ENCODE measurements around the gene TRIM63. TPM values are rescaled to one million over a fixed set of nuclear protein-coding genes. Genes with fewer than 3 reads are reported as not detected.

The TRIM63 gene
- total and polyA plus RNA-seq, 2 donors (not counting 1 experiment from before 2014, with no cell fraction given), result not detected

DNA sequence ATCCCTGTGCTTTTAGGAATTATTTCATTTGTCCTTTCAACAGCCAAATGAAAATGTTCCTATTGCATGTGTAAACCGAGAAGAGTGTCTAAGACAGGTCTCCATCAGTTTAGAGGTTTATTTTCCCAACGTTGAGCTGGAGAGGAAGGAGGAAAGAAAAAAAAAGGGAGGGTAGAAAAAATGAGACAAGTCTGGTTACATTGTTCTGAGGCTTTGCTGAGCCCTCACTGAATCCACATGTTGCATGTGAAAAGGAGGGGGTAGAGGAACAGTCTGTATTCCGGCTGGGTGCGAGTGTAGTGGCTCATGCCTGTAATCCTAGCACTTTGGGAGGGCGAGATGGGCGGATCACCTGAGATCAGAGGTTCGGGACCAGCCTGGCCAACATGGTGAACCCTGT, 25.0 kb upstream of the TRIM63 start:
- Histone ChIP-seq H3K27ac (ENCODE audit: low read length in 2 of 2) (no peak overlapping the region), H4K20me1 (ENCODE audit: control insufficient read depth, insufficient read depth, low read length, poor library complexity, severe bottlenecking) (no peaks in the 10 kb centered on the region), H3K4me3 (ENCODE audit: control extremely low read depth in 1 of 5, extremely low read depth in 1 of 5, insufficient read depth in 1 of 5, low read depth in 2 of 5, low read length in 4 of 5) (no peak overlapping the region), H3K79me2 (ENCODE audit: control insufficient read depth, insufficient read depth, low read length) (no peaks in the 10 kb centered on the region), H2AFZ (ENCODE audit: insufficient read depth, low read depth, low read length, poor library complexity, severe bottlenecking) (no peak overlapping the region), H3K36me3 (replicated peaks in 1 of 2; ENCODE audit: control extremely low read depth in 1 of 2, control insufficient read depth in 1 of 2, extremely low read depth in 1 of 2, insufficient read depth in 2 of 2, low read length in 1 of 2) (no peaks in the 10 kb centered on the region), H3K4me2 (replicated peaks; ENCODE audit: low read depth, low read length, poor library complexity, severe bottlenecking) (no peak overlapping the region), H3K9ac (ENCODE audit: low read length) (no peak overlapping the region), H3K9me3 (ENCODE audit: control extremely low read depth in 1 of 3, control insufficient read depth in 2 of 3, insufficient read depth in 1 of 3, low read length in 2 of 3) (no peaks in the 10 kb centered on the region), H3K27me3 (replicated peaks in 1 of 4; ENCODE audit: control extremely low read depth in 1 of 4, control insufficient read depth in 3 of 4, insufficient read depth in 4 of 4, low read length in 3 of 4) (peaks cover 0 to 12% (median 2%) of the 10 kb centered on the region in 4 experiments), H3K4me1 (ENCODE audit: control insufficient read depth in 2 of 2, insufficient read depth in 2 of 2, low read length in 2 of 2) (no peaks in the 10 kb centered on the region)
- peaks cover 42% of the 10 kb centered on the region for H3K27me3 Mint-ChIP-seq
- H3K4me3 Mint-ChIP-seq, result no peak overlapping the region
- intact Hi-C loops (cut with micrococcal nuclease), result no loop called here
- ChIA-PET POLR2A (no interaction called here), CTCF (no interaction called here)
- no peaks in the 10 kb centered on the region for H3K4me1 Mint-ChIP-seq
- 70% methylated on average over 6 of the region's 7 CpGs for WGBS (ENCODE audit: insufficient coverage)
- no peaks in the 10 kb centered on the region for H3K9me3 Mint-ChIP-seq (ENCODE audit: insufficient read depth)
- no peak overlapping the region for H3K27ac Mint-ChIP-seq
- no peak for DNase-seq
- ATAC-seq (ENCODE audit: low read depth), result no peak
- no peak for TF ChIP-seq EZH2 (IDR thresholded peaks at IDR 0.05; ENCODE audit: borderline replicate concordance, insufficient read depth, low read depth, low read length, poor library complexity, severe bottlenecking)
- TF ChIP-seq, protein P1, sequence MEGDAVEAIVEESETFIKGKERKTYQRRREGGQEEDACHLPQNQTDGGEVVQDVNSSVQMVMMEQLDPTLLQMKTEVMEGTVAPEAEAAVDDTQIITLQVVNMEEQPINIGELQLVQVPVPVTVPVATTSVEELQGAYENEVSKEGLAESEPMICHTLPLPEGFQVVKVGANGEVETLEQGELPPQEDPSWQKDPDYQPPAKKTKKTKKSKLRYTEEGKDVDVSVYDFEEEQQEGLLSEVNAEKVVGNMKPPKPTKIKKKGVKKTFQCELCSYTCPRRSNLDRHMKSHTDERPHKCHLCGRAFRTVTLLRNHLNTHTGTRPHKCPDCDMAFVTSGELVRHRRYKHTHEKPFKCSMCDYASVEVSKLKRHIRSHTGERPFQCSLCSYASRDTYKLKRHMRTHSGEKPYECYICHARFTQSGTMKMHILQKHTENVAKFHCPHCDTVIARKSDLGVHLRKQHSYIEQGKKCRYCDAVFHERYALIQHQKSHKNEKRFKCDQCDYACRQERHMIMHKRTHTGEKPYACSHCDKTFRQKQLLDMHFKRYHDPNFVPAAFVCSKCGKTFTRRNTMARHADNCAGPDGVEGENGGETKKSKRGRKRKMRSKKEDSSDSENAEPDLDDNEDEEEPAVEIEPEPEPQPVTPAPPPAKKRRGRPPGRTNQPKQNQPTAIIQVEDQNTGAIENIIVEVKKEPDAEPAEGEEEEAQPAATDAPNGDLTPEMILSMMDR (IDR thresholded peaks at IDR 0.05), result no peak

DNA sequence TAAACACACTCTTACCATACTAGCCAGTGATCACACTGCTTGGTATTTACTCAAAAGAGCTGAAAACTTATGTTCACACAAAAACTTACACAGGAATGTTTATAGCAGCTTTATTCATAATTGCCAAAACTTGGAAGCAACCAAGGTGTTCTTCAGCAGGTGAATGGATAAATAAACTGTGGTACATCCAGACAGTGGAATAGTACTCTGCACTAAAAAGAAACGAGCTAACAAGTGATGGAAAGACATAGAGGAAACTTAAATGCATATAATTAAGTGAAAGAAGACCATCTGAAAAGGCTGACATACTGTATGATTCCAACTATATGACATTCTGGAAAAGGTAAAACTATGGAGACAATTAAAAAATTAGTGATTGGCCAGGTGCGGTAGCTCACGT, 23.5 kb upstream of the TRIM63 start:
- Histone ChIP-seq H2AFZ (ENCODE audit: insufficient read depth, low read depth, low read length, poor library complexity, severe bottlenecking) (no peak overlapping the region), H3K27me3 (replicated peaks in 1 of 4; ENCODE audit: control extremely low read depth in 1 of 4, control insufficient read depth in 3 of 4, insufficient read depth in 4 of 4, low read length in 3 of 4) (peaks cover 0 to 12% (median 2%) of the 10 kb centered on the region in 4 experiments), H3K9me3 (ENCODE audit: control extremely low read depth in 1 of 3, control insufficient read depth in 2 of 3, insufficient read depth in 1 of 3, low read length in 2 of 3) (no peaks in the 10 kb centered on the region), H3K4me1 (ENCODE audit: control insufficient read depth in 2 of 2, insufficient read depth in 2 of 2, low read length in 2 of 2) (no peaks in the 10 kb centered on the region), H3K36me3 (replicated peaks in 1 of 2; ENCODE audit: control extremely low read depth in 1 of 2, control insufficient read depth in 1 of 2, extremely low read depth in 1 of 2, insufficient read depth in 2 of 2, low read length in 1 of 2) (no peaks in the 10 kb centered on the region), H3K27ac (ENCODE audit: low read length in 2 of 2) (no peak overlapping the region), H3K9ac (ENCODE audit: low read length) (no peak overlapping the region), H4K20me1 (ENCODE audit: control insufficient read depth, insufficient read depth, low read length, poor library complexity, severe bottlenecking) (no peaks in the 10 kb centered on the region), H3K79me2 (ENCODE audit: control insufficient read depth, insufficient read depth, low read length) (no peaks in the 10 kb centered on the region), H3K4me3 (ENCODE audit: control extremely low read depth in 1 of 5, extremely low read depth in 1 of 5, insufficient read depth in 1 of 5, low read depth in 2 of 5, low read length in 4 of 5) (no peak overlapping the region), H3K4me2 (replicated peaks; ENCODE audit: low read depth, low read length, poor library complexity, severe bottlenecking) (no peak overlapping the region)
- H3K9me3 Mint-ChIP-seq (ENCODE audit: insufficient read depth), result no peaks in the 10 kb centered on the region
- WGBS (ENCODE audit: insufficient coverage), result no CpG with 5 or more reads among the region's 3 CpGs
- ChIA-PET POLR2A (no interaction called here), CTCF (no interaction called here)
- ATAC-seq (ENCODE audit: low read depth) (no peak), DNase-seq (no peak)
- peaks cover 42% of the 10 kb centered on the region for H3K27me3 Mint-ChIP-seq
- no peak overlapping the region for H3K4me3 Mint-ChIP-seq
- intact Hi-C loops (cut with micrococcal nuclease), result no loop called here
- H3K27ac Mint-ChIP-seq, result no peak overlapping the region
- H3K4me1 Mint-ChIP-seq, result no peaks in the 10 kb centered on the region
- TF ChIP-seq EZH2 (IDR thresholded peaks at IDR 0.05; ENCODE audit: borderline replicate concordance, insufficient read depth, low read depth, low read length, poor library complexity, severe bottlenecking), result no peak
- TF ChIP-seq, protein P1 (IDR thresholded peaks at IDR 0.05), result no peak

Data from B cell (primary cell).